ENCODE measurements around the gene MCCD1.

GRCh38 chr6:31575335-31575901, 46.7 kb downstream of the MCCD1 start, which contains the start of gene TNF:
- peak in 1 of 2 donors; percentile 37 for TF ChIP-seq POLR2A (IDR thresholded peaks at IDR 0.05)
- TF ChIP-seq CTCF (IDR thresholded peaks at IDR 0.05): no peak
- no peak for TF ChIP-seq EP300 (IDR thresholded peaks at IDR 0.05)
- TF ChIP-seq POLR2AphosphoS5 (IDR thresholded peaks at IDR 0.05): no peak

Data from suprapubic skin (tissue), 4 donors.